GM23338 (cell line): ENCODE results near the gene RPS2. TPM values are rescaled to one million over a fixed set of nuclear protein-coding genes. Genes with fewer than 3 reads are reported as not detected.
A peak's percentile ranks its signal among the peaks of the same experiment; 100 is the strongest.

Source experiments
- ATAC-seq: fragments of 200-7000 bp; cut with Tn5 transposase; 3 replicates; pipeline ENCODE4 v1.9.1; 2020
- DNase-seq: peaks from one replicate; pipeline ENCODE4 v3.0.0-alpha.2; 2015; ENCODE audit warnings: low spot score
- H2AFZ ChIP-seq: fragments of 200-600 bp; sonication (generic); 2 replicates; pipeline ENCODE4 v1.8.0; 2016; ENCODE audit warnings: antibody characterized with exemption, mild to moderate bottlenecking, moderate library complexity
- H3F3A ChIP-seq: fragments of 200-600 bp; sonication (generic); replicated peaks from 2 replicates; pipeline ENCODE4 v1.8.0; 2017; ENCODE audit warnings: antibody characterized with exemption, mixed run types, low read depth
- H3K27ac ChIP-seq: fragments of 200-600 bp; sonication (generic); 2 replicates; pipeline ENCODE4 v1.6.1; 2016; ENCODE audit warnings: low read depth
- H3K27me3 ChIP-seq: fragments of 200-600 bp; sonication (generic); 2 replicates; pipeline ENCODE4 v1.8.0; 2016; ENCODE audit warnings: mild to moderate bottlenecking, mixed run types, moderate library complexity; ENCODE audit not compliant: insufficient read depth
- H3K36me3 ChIP-seq: fragments of 200-600 bp; sonication (generic); 2 replicates; pipeline ENCODE4 v1.8.0; 2016; ENCODE audit warnings: mild to moderate bottlenecking; ENCODE audit not compliant: insufficient read depth
- H3K4me1 ChIP-seq: fragments of 200-600 bp; sonication (generic); 2 replicates; pipeline ENCODE4 v1.8.0; 2016; ENCODE audit warnings: mild to moderate bottlenecking, moderate library complexity; ENCODE audit not compliant: insufficient read depth
- H3K4me2 ChIP-seq: fragments of 200-600 bp; sonication (generic); 2 replicates; pipeline ENCODE4 v1.7.1; 2017; ENCODE audit warnings: mixed run types
- H3K4me3 ChIP-seq: fragments of 200-600 bp; sonication (generic); 2 replicates; pipeline ENCODE4 v1.6.1; 2016; ENCODE audit warnings: mixed run types
- H3K79me2 ChIP-seq: fragments of 200-600 bp; sonication (generic); replicated peaks from 2 replicates; pipeline ENCODE4 v1.8.0; 2017; ENCODE audit warnings: mild to moderate bottlenecking; ENCODE audit not compliant: insufficient read depth
- H3K9me2 ChIP-seq: fragments of 200-600 bp; sonication (generic); 2 replicates; pipeline ENCODE4 v1.8.0; 2017; ENCODE audit not compliant: insufficient read depth
- H4K20me1 ChIP-seq: fragments of 200-600 bp; sonication (generic); replicated peaks from 2 replicates; pipeline ENCODE4 v1.8.0; 2017; ENCODE audit warnings: mild to moderate bottlenecking; ENCODE audit not compliant: insufficient read depth
- H3K27ac Mint-ChIP-seq: 2 replicates; pipeline ENCODE4 v1.8.0; 2020; ENCODE audit warnings: inconsistent platforms, mild to moderate bottlenecking, moderate library complexity, mixed read lengths
- H3K27me3 Mint-ChIP-seq: 3 replicates; pipeline ENCODE4 v1.8.0; 2022; ENCODE audit warnings: low read depth, mild to moderate bottlenecking, moderate library complexity, mixed read lengths, inconsistent platforms; ENCODE audit not compliant: insufficient read depth, poor library complexity
- H3K36me3 Mint-ChIP-seq: 3 replicates; pipeline ENCODE4 v1.8.0; 2021; ENCODE audit warnings: low read depth, mild to moderate bottlenecking, inconsistent platforms, moderate library complexity, mixed read lengths
- H3K4me1 Mint-ChIP-seq: 3 replicates; pipeline ENCODE4 v1.8.0; 2020; ENCODE audit warnings: mild to moderate bottlenecking, inconsistent platforms, mixed read lengths
- H3K4me3 Mint-ChIP-seq: 3 replicates; pipeline ENCODE4 v1.8.0; 2021; ENCODE audit warnings: moderate library complexity, mild to moderate bottlenecking, inconsistent platforms, mixed read lengths
- H3K9me3 Mint-ChIP-seq: 3 replicates; pipeline ENCODE4 v1.8.0; 2020; ENCODE audit warnings: moderate library complexity, mild to moderate bottlenecking, inconsistent platforms, mixed read lengths
- CREB1 ChIP-seq: fragments of 250-450 bp; sonication (Bioruptor Pico); IDR thresholded peaks from 2 replicates; pipeline ENCODE4 v1.5.0; 2020; ENCODE audit warnings: low read depth, mild to moderate bottlenecking, moderate library complexity
- EZH2phosphoT487 ChIP-seq: fragments of 200-600 bp; sonication (generic); IDR thresholded peaks from one replicate; pipeline ENCODE4 v1.8.1; 2018; ENCODE audit warnings: antibody characterized with exemption; ENCODE audit not compliant: unreplicated experiment
- JUNB ChIP-seq: IDR thresholded peaks from one replicate; pipeline ENCODE4 v1.6.1; 2016; ENCODE audit warnings: antibody characterized with exemption; ENCODE audit not compliant: unreplicated experiment
- POLR2AphosphoS5 ChIP-seq: IDR thresholded peaks from 2 replicates; pipeline ENCODE4 v1.6.1; 2016; ENCODE audit warnings: antibody characterized with exemption, low read depth
- ZNF114 ChIP-seq: fragments of 250-450 bp; sonication (Bioruptor Pico); IDR thresholded peaks from 2 replicates; pipeline ENCODE4 v1.5.0; 2020; ENCODE audit warnings: mild to moderate bottlenecking, moderate library complexity
- polyA plus RNA-seq: library from polyadenylated mRNA; unstranded; fragments of >200 nt; fragmentation: Nextera tagmentation; extraction: Ambion mirVana; gene quantifications from 2 replicates; pipeline ENCODE4 v1.2.1, GENCODE V29; 2016
- total RNA-seq: library from RNA; depleted of rRNA; stranded (reverse); fragments of >200 nt; shearing (Covaris generic); gene quantifications from 2 replicates; pipeline ENCODE4 v1.2.3, GENCODE V29; 2014
- TF ChIP-seq, protein P1 (sequence below): IDR thresholded peaks from 2 replicates; pipeline ENCODE4 v1.6.1; 2016; ENCODE audit warnings: antibody characterized with exemption
- TF ChIP-seq, protein P2 (sequence below): IDR thresholded peaks from one replicate; pipeline ENCODE4 v1.6.1; 2018; ENCODE audit warnings: antibody characterized with exemption; ENCODE audit not compliant: unreplicated experiment

The RPS2 gene
- total and polyA plus RNA-seq, 2 experiments from 2014 or later = 3,786 to 3,992 TPM

DNA sequence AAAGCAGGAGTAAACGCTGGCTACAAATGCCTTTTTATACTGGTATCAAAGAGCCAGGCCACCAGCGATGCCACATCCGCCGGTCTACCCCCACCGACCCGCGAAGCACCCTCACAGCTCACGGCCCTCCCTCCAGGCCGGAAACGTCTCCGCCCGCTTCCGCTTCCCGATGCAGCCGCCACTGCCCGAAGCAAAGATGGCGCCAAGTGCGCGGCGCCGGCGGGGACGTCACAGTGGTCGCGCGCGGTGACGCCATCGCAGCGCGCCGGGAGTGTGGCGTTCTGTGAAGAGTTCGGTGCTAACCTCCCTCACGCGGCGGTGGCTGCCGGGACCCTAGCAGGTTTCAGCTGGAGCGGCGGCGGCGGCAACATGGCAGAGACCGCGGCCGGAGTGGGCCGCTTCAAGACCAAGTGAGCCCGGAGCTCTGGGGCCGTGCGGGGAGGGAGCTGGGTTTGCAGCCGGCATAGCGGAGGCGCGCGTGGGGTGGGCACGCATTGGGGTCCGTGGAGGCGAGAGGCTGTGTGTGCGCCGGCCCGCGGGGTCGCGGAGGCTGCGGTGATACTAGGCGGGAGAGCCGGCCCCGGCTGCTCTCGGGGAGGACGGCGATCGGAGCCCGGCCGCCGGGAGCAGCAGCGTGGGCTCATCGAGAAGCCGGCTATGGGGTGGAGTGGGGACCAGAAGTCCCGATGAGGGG, 7.3 kb upstream of the RPS2 start, which contains the start of gene TBL3:
TBL3 (plus strand) TSS at position 258 of the 694 bp plus-strand sequence; CDS start at position 370, 112 bp downstream.
- Mint-ChIP-seq H3K27ac (peak within 1 kb of the TSS; percentile 97), H3K9me3 (peaks cover 3% of the 10 kb centered on the region; the same call in 1 of the 3 replicates), H3K36me3 (peaks cover 16% of the 10 kb centered on the region), H3K4me3 (peak within 1 kb of the TSS; percentile 99), H3K27me3 (peaks cover 23% of the 10 kb centered on the region), H3K4me1 (peaks cover 12% of the 10 kb centered on the region)
- Histone ChIP-seq H4K20me1 (no peaks in the 10 kb centered on the region; the same call in none of the 2 replicates), H2AFZ (peak within 1 kb of the TSS; percentile 80), H3K4me2 (peak within 1 kb of the TSS; percentile 81), H3K4me1 (peaks cover 14% of the 10 kb centered on the region; the same call in 1 of the 2 replicates), H3K27ac (peak within 1 kb of the TSS; percentile 82; the same call in 1 of the 2 replicates), H3K27me3 (no peaks in the 10 kb centered on the region), H3K79me2 (peaks cover 21% of the 10 kb centered on the region), H3F3A (no peaks in the 10 kb centered on the region), H3K4me3 (peak within 1 kb of the TSS; percentile 96), H3K9me2 (no peaks in the 10 kb centered on the region), H3K36me3 (no peaks in the 10 kb centered on the region)
- ATAC-seq = peak; percentile 94
- peak; percentile 96 for DNase-seq
- TF ChIP-seq, protein P1, sequence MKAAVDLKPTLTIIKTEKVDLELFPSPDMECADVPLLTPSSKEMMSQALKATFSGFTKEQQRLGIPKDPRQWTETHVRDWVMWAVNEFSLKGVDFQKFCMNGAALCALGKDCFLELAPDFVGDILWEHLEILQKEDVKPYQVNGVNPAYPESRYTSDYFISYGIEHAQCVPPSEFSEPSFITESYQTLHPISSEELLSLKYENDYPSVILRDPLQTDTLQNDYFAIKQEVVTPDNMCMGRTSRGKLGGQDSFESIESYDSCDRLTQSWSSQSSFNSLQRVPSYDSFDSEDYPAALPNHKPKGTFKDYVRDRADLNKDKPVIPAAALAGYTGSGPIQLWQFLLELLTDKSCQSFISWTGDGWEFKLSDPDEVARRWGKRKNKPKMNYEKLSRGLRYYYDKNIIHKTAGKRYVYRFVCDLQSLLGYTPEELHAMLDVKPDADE = peak; percentile 99
- peak; percentile 100 for TF ChIP-seq CREB1 (CRISPR knock-in tag)
- TF ChIP-seq EZH2phosphoT487 = no peak
- TF ChIP-seq POLR2AphosphoS5 = peak; percentile 93
- TF ChIP-seq, protein P2, sequence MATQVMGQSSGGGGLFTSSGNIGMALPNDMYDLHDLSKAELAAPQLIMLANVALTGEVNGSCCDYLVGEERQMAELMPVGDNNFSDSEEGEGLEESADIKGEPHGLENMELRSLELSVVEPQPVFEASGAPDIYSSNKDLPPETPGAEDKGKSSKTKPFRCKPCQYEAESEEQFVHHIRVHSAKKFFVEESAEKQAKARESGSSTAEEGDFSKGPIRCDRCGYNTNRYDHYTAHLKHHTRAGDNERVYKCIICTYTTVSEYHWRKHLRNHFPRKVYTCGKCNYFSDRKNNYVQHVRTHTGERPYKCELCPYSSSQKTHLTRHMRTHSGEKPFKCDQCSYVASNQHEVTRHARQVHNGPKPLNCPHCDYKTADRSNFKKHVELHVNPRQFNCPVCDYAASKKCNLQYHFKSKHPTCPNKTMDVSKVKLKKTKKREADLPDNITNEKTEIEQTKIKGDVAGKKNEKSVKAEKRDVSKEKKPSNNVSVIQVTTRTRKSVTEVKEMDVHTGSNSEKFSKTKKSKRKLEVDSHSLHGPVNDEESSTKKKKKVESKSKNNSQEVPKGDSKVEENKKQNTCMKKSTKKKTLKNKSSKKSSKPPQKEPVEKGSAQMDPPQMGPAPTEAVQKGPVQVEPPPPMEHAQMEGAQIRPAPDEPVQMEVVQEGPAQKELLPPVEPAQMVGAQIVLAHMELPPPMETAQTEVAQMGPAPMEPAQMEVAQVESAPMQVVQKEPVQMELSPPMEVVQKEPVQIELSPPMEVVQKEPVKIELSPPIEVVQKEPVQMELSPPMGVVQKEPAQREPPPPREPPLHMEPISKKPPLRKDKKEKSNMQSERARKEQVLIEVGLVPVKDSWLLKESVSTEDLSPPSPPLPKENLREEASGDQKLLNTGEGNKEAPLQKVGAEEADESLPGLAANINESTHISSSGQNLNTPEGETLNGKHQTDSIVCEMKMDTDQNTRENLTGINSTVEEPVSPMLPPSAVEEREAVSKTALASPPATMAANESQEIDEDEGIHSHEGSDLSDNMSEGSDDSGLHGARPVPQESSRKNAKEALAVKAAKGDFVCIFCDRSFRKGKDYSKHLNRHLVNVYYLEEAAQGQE = no peak

DNA sequence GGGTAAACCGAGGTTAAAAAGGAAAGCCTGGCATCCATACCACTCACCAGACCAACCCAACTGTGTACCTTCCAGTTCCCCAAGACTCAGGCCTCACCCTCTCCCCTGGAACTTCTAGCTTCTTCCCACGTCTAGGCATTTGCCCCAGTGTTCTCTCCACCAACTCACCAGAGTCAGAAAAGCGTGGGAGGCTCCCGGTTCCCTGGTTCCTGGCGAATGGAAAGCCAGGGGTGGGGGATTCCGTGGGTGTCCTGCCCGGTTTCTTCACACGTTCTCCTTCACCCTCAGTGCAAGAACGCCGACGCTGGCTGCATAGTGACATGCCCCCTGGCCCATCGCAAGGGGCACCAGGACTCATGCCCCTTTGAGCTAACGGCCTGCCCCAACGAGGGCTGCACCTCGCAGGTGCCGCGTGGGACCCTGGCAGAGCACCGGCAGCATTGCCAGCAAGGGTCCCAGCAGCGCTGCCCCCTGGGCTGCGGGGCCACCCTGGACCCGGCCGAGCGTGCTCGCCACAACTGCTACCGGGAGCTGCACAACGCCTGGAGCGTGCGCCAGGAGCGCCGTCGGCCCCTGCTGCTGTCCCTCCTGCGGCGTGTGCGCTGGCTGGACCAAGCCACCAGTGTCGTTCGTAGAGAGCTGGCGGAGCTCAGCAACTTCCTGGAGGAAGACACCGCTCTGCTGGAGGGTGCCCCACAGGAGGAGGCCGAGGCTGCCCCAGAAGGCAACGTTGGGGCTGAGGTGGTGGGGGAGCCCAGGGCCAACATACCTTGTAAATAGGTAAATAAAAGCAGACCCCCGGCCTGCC, 3.7 kb upstream of the RPS2 start:
- Mint-ChIP-seq H3K27ac (no peak overlapping the region), H3K4me1 (peaks cover 17% of the 10 kb centered on the region), H3K27me3 (peaks cover 33% of the 10 kb centered on the region), H3K36me3 (peaks cover 18% of the 10 kb centered on the region), H3K4me3 (no peak overlapping the region; the same call in 2 of the 3 replicates), H3K9me3 (peaks cover 9% of the 10 kb centered on the region; the same call in 2 of the 3 replicates)
- no peak for ATAC-seq
- Histone ChIP-seq H3K27ac (no peak overlapping the region), H3K79me2 (peaks cover 43% of the 10 kb centered on the region), H3K27me3 (no peaks in the 10 kb centered on the region), H3K4me1 (peaks cover 23% of the 10 kb centered on the region; the same call in 1 of the 2 replicates), H3F3A (peaks cover 9% of the 10 kb centered on the region), H3K36me3 (peaks cover 9% of the 10 kb centered on the region), H3K4me3 (no peak overlapping the region), H2AFZ (no peak overlapping the region), H3K4me2 (no peak overlapping the region), H3K9me2 (no peaks in the 10 kb centered on the region), H4K20me1 (peaks cover 10% of the 10 kb centered on the region)
- DNase-seq = peak; percentile 23
- no peak for TF ChIP-seq ZNF114 (CRISPR knock-in tag)
- TF ChIP-seq JUNB = no peak
- TF ChIP-seq, protein P1 = no peak
